Activated CD4-positive, alpha-beta T cell treated with anti-CD3 and anti-CD28 coated beads, Interleukin-2, amount 50 U/mL, for 48 hours (primary cell): ENCODE results near the gene FLVCR2.
"Not testable (repeated sequence)": the region's sequence is repeated elsewhere in the genome, so short reads cannot be mapped to it uniquely, and the experiment has no call there.

Source experiments
- DNase-seq, 2 experiments: peaks; one replicate each; pipeline ENCODE4 v3.0.0-alpha.2; 2020

Gene FLVCR2

DNA sequence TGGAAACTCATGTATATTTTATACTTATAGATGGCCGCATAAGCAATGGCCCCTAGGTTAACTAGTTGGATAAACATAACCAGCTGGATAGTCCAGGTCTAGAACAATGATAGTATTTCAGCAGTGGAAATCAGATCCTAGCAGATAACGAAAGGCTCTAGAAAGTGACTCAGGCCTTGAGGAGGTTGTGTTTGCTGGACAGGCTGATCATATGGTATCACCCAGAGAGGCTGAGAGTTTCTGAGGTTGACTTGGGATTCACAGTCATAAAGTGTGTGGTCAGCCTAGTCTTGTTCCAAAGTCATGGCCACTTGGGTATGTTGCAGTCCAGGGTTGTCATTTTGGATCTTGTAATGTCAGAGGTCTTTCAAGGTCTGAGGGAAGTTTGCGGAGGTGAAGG is 16.8 kb downstream of the FLVCR2 start:
- no peak for DNase-seq

DNA sequence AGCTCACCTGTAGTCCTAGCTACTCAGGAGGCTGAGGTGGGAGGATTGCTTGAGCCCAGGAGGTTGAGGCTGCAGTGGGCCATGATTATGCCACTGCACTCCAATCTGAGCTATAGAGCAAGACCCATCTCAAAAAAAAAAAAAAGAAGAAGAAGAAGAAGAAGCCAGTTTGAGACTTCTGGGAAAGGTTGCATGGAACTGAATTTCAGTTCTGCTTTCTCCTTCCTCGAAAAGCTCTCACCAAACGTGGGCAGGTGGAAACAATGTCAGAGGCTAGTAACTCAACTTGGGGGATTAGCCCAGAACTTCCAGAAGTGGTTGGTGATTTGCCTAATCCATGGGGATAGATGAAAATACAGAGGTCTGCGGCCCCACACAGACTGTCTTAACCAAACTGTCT is 18.7 kb downstream of the FLVCR2 start:
- no peak for DNase-seq

DNA sequence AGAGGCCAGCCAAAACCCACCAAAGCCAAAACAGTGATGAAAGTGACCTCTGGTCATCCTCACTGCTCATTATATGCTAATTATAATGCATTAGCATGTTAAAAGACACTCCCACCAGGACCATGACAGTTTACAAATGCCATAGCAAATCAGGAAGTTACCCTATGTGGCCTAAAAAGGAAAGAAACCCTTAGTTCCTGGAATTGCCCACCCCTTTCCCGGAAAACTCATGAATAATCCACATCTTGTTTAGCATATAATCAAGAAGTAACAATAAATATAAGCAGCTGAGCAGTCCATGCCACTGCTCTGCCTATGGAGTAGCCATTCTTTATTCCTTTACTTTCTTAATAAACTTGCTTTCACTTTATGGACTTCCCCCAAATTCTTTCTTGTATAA is 21.7 kb downstream of the FLVCR2 start:
- not testable (repeated sequence) for DNase-seq

DNA sequence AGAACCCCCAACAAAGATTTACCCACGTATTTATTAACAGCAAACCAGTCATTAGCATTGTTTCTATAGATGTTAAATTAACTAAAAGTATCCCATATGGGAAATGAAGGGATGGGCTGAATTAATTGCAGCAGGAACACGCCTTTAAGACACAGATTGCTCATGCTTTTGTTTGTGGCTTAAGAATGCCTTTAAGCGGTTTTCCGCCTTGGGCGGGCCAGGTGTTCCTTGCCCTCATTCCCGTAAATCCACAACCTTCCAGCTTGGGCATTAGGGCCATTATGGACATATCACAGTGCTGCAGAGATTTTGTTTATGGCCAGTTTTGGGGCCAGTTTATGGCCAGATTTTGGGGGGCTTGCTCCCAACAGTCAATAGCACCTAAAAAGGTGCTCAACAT is 22.6 kb downstream of the FLVCR2 start:
- DNase-seq = not testable (repeated sequence)

DNA sequence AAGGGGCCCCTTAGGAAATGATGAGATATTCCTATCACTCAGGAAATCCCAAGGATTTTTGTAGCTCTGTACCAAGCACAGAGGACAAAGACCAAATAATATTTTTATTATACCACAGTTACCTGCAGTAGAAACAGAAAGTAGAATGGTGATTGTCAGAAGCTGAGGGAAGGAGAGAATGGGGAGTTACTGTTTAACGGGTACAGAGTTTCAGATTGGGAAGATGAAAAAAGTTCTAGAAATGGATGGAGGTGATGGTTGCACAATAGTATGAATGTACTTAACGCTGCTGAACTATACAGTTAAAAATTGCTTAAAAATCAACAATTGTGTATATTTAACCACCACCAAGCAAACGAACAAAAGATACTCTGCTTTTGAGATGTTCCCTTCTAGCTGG is 24.1 kb downstream of the FLVCR2 start:
- DNase-seq = no peak

DNA sequence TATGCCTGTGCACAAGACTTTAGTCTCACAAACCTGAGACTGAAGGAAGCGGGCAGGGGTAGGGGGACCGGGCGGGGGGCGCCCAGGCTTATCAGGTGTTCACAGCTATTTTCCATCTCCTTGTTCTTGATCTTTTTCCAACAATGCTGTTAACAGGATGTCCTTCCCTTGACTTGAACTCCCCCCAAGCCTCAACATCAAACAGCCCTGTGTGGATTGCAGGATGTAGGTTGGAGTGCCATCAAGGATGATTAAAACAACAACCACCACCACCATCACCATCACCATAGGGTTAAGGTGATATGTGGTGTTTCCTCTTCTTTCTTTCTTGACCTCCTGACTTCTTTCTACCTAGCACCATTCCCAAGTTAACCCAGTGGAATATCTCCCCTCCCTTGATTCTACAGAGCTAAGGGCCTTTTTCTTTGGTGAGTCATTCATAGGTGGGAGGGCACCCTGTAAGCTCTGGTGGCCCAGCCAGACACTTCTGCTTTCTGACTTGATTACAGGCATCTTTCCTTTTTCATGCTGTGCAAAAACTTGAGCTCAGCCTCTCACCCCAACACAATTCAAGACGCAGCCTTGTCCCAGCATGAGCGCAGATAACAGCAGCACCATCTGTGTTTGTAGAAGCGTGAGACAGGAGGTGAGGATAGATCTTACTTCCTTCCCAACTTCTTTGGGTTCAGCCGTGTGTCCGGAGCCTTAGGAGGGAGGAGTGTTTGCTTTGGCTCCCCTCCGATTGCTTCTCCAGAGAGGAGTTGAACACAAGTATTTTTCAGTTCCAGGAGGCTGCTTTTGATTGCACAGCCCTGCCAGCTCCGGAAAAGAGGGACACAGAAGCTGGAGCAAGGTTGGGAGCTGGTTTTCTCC is 26.8 kb downstream of the FLVCR2 start:
- no peak for DNase-seq

DNA sequence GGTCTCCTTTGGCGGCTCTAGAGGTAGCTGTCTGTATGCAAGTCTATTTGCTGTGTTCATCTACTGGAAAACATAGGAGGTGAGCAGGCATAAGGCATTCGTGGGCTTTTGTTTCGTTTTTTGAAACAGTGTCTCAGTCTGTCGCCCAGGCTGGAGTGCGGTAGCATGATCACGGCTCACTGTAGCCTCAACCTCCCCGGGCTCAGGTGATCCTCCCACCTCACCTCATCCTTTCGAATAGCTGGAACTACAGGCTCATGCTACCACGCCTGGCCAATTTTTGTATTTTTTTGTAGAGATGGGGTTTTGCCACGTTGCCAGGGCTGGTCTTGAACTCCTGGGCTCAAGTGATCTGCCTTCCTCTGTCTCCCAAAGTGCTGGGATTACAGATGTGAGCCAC is 27.5 kb downstream of the FLVCR2 start:
- no peak for DNase-seq

GRCh38 chr14:75607044-75607443 is 28.6 kb downstream of the FLVCR2 start:
- no peak for DNase-seq

DNA sequence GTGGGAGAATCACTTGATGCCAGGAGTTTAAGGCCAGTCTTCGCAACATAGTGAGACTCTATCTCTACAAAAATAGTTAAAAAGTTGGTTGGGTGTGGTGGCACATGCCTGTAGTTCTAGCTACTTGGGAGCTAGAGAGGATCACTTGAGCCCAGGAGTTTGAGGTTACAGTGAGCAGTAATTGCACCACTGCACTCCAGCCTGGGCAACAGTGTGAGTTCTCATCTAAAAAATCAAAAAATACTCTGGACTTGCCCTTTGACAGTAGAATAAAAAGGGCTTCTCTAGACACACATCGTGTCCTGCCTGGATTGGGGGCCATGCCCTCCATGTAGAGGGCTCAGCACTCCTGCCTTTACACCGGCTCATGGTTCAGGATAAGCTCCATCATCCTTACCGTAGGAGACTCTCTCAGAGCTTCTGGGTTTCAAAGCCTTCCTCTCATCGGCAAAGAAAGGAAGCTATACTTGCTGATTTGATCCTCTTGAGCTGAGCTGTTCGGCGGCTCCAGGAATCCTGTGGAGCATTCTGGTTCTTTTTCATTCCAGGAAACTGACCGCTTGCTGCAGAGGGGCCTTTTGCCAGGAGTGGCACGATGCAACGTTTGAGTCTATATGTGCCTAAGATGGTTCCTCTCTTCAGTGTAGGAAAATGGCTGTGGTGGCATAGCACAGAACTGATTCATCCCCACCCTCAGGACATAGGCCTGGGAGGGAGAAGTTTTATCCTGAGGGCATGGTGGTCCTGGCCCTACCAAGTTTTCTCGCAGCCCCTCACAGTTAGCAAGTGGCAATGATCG is 29.6 kb downstream of the FLVCR2 start:
- DNase-seq = no peak

DNA sequence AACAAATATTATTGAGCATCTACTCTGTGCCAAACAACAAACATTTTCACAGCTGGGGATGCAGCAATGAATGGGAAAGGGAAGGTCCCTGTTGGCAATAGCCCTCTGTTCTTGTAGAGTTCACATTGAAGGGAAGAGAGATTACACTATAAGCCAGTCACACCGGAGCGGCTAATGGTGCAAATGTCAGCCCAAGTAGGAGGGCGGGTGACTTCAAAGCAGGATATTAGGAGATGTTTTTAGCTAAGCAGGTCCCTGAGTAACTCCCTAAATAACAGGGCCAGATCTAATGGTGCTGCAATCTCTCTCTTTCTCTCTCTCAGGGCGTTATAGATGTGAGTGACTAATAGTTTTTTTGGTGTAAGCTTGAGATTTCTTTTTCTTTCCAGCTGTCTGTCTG is 30.7 kb downstream of the FLVCR2 start:
- no peak for DNase-seq

DNA sequence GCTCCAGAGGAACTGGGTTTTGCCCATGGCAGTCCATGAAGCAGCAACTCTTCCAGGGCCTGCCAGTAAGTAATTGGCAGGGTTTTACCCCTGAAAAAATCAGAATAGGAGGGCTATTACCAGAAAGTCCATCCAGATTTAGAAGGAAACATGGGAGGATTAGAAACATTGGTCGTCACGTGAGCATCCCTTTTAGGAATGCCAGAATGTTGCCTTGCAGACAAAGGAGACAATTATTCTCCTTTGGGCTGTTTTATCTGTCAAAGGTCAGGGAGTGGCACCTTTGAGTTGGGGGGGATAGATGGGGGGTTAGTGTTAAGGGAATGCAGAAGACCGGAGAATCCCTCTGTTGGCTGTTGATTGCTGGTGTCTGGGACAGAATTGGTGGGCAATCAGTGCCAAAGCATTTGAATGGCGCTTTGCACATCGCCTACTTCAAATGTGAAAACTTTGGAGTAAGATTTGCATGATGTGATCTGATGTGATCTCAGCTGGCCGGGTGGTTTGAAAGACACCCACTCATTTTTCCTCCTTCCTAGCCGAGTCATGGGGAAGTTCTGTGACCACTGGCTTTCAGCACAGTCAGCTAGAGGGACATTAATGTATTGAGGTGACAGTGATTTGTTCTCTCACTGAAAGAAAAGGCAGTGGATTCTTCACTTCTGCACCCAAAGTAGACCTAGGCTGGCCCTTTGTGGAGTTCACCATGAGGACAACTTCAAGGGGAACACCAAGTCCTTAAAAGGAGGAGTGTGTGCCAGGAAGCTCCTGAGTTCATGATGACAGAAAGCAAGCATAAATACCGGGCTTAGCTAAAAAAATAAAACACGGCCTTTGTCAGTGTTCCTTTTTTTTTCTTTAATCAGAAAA is 31.4 kb downstream of the FLVCR2 start:
- no peak for DNase-seq

DNA sequence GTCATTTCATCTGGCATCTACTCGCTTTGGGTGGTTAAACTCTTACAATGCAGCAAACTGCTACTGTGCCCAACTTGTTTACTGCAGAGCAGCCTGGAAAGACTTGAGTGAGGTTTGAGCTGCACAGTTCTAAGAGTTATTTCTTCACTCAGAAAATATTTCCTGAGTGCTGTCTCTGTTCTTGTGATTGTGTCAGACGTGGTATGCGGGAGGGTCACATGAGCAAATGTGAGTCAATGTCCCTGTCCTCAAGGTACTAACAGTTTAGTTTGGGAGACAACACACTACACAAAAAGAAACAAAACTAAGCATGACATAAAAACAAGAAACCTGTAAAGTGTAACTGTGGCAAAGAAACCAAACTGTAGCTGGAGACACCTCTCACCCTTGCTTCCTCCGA is 32.4 kb downstream of the FLVCR2 start:
- no peak for DNase-seq

GRCh38 chr14:75612157-75612556 is 33.7 kb downstream of the FLVCR2 start:
- no peak for DNase-seq

- DNase-seq = no peak
Observed at GRCh38 chr14:75614179-75614578, 35.8 kb downstream of the FLVCR2 start.

DNA sequence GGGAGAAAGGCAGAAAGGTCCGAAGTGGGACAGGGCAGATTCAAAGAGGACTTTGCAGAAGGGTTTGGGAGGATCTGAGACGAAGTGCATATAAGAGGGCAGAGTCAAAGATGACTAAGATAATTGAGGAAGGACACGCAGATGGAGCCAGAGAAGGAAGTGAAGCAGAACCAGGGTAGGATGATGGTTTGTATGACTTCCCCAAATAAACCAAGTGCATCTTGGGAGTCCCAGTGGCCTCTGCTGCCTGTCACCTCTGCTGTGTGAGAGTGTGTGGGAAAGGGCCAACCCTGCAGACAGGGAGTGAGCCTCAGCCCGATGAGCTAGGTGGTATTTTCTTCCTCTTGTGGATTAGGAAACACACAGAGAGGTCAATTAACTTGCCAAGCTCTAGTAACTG is 36.8 kb downstream of the FLVCR2 start:
- DNase-seq = no peak

- DNase-seq = no peak
Observed at GRCh38 chr14:75619548-75619947, 41.1 kb downstream of the FLVCR2 start.

DNA sequence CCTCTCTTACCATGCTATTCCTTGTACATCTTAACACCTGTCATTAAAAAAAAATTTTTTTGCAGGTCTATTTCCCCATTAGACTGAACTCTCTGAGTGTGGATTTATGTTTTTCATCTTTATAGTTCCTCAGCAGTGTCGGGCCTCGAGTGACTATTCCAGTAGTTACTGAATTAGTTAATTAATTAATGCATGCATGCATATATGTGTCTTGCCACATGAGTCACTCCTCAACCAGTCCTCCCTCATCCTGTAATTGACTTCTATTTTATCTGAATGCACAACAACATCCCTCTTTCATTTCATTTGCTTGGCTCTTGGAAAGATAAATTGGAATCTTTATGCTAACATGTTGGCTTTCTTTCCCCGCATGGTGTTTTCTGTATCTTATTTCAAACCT is 46.6 kb downstream of the FLVCR2 start:
- DNase-seq = no peak

GRCh38 chr14:75626396-75626795 is 48.0 kb downstream of the FLVCR2 start:
- no peak for DNase-seq

DNA sequence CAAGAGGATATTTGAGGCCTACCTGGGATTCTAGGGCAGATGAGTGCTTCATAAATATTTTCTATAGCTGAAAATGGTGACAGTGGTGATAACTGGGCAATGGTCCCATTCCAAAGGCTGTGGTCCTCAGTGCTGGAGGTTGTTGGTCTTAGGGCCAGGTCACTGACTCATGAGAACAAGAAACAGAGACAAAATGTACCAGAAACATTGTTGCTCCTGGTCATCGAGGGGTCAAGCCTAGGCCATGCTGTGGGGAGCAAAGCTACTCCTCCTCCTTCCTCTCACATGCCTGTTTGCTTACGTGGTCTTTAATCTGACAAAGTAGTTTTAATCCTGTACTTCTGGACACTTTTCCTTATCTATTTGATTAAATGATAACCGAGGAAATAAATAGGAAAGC is 48.4 kb downstream of the FLVCR2 start:
- DNase-seq = no peak

GRCh38 chr14:75627406-75627805 is 49.0 kb downstream of the FLVCR2 start:
- DNase-seq = no peak

DNA sequence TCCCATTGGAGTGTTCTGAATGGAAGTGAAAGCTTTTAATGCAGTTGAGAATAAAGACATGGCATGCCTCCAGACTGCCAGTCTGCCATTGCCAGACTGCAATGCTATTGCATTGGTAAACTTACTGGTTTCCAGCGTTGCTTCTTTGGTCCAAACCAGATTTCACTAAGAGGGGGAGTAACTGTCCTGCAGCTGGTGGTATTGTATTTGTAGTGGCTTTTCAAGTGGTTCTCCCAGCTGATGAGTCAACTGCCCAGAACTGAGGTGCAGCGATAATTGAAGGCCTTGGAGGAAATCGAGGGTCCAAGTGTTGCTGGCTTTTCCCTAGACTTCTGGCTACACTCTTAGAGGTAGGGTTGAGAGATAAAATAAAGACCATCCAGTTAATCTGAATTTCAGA is 50.4 kb downstream of the FLVCR2 start:
- DNase-seq = no peak

- no peak for DNase-seq
Observed at GRCh38 chr14:75630695-75631452, 52.5 kb downstream of the FLVCR2 start.

- DNase-seq = no peak
Observed at GRCh38 chr14:75631453-75631831, 53.0 kb downstream of the FLVCR2 start.
